Testis (tissue), 3 donors: ENCODE measurements around the gene SHISAL1. TPM values are rescaled to one million over a fixed set of nuclear protein-coding genes. Genes with fewer than 3 reads are reported as not detected.

Experiments used
- DNase-seq: peaks from one replicate; pipeline ENCODE4 v3.0.0-alpha.2; 2019
- H3K27ac ChIP-seq, 2 donors: fragments of 200-600 bp; sonication (generic); one replicate each; pipeline ENCODE4 v1.5.1; 2019
- H3K27me3 ChIP-seq: fragments of 200-600 bp; sonication (generic); one replicate; pipeline ENCODE4 v1.5.1; 2019
- H3K36me3 ChIP-seq: fragments of 200-600 bp; sonication (generic); one replicate; pipeline ENCODE4 v1.5.1; 2017; ENCODE audit warnings: low read depth; ENCODE audit errors: missing control alignments
- H3K4me1 ChIP-seq: fragments of 200-600 bp; sonication (generic); one replicate; pipeline ENCODE4 v1.5.1; 2019
- H3K4me3 ChIP-seq, 2 donors: fragments of 200-600 bp; sonication (generic); one replicate each; pipeline ENCODE4 v1.5.1; 2017 to 2019
- H3K9me3 ChIP-seq: fragments of 200-600 bp; sonication (generic); one replicate; pipeline ENCODE4 v1.5.1; 2017
- CTCF ChIP-seq, 3 experiments: fragments of 450-650 bp in 2 of 3; fragments of 200-600 bp in 1 of 3; sonication (generic) in 1 of 3; IDR thresholded peaks; one replicate each; pipeline ENCODE4 v1.5.1; 2016 to 2019; ENCODE audit warnings: antibody characterized with exemption in 3 of 3, mild to moderate bottlenecking in 2 of 3, moderate library complexity in 1 of 3
- POLR2A ChIP-seq: fragments of 450-650 bp; IDR thresholded peaks from one replicate; pipeline ENCODE4 v1.6.1; 2017; ENCODE audit warnings: antibody characterized with exemption, mild to moderate bottlenecking, moderate library complexity
- WGBS, 2 donors: methylation state at CpG; one replicate each; pipeline ENCODE4 v1.1.5; 2018; 5-methylcytosine and 5-hydroxymethylcytosine counted together
- intact Hi-C: fragments of 100-400 bp; cut with DNase I; formaldehyde crosslinking; loops from one replicate; pipeline ENCODE4 v1.15.1; 2023; ENCODE audit warnings: low total_unique reads
- polyA plus RNA-seq: library from polyadenylated mRNA; stranded (reverse); fragments of 350-450 nt; fragmentation: Illumina TruSeq; extraction: RNeasy Lipid Tissue Mini Kit (QIAGEN cat#74804); gene quantifications from one replicate; pipeline ENCODE4 v1.2.3, GENCODE V29; 2014; ENCODE audit warnings: low read depth, low replicate concordance; ENCODE audit not compliant: insufficient read depth
- total RNA-seq, 2 donors: library from RNA; depleted of rRNA; stranded (reverse); fragments of >200 nt; gene quantifications; one replicate each; pipeline ENCODE4 v1.2.3, GENCODE V29; 2016

SHISAL1 gene
- total and polyA plus RNA-seq, 3 donors from 2014 or later, result 3.0 to 3.9 (median 3.1) TPM

GRCh38 chr22:44271732-44272400 lies 40.9 kb downstream of the SHISAL1 start:
- Histone ChIP-seq H3K36me3 (no peaks in the 10 kb centered on the region), H3K4me3 (no peak overlapping the region)
- no peak for DNase-seq

GRCh38 chr22:44271010-44271500 lies 41.7 kb downstream of the SHISAL1 start:
- H3K27ac ChIP-seq, result no peak overlapping the region
- no peaks in the 10 kb centered on the region for H3K36me3 ChIP-seq
- H3K4me3 ChIP-seq, result no peak overlapping the region
- no peaks in the 10 kb centered on the region for H3K4me1 ChIP-seq
- intact Hi-C loops, result no loop called here
- H3K9me3 ChIP-seq, result no peaks in the 10 kb centered on the region
- H3K27me3 ChIP-seq, result no peaks in the 10 kb centered on the region
- TF ChIP-seq POLR2A (no peak), CTCF (IDR thresholded peaks at IDR 0.05) (no peak)
- DNase-seq, result no peak

More at GRCh38 chr22:44271732-44272400, 40.9 kb downstream of the SHISAL1 start:
- 92 to 95% methylated on average over 11 of the region's 11 CpGs for WGBS, 2 donors
- TF ChIP-seq CTCF (IDR thresholded peaks at IDR 0.05) (no peak), POLR2A (no peak)
- H3K4me1 ChIP-seq, result no peaks in the 10 kb centered on the region
- H3K27me3 ChIP-seq, result no peaks in the 10 kb centered on the region
- H3K27ac ChIP-seq, result no peak overlapping the region
- no peaks in the 10 kb centered on the region for H3K9me3 ChIP-seq
- intact Hi-C loops, result no loop called here

- 78 to 85% methylated on average over 5 to 9 of the region's 9 CpGs for WGBS, 2 donors
- DNase-seq, result no peak
- no peaks in the 10 kb centered on the region for H3K4me1 ChIP-seq
These were observed 42.2 kb downstream of the SHISAL1 start for GRCh38 chr22:44270556-44270880.

GRCh38 chr22:44269757-44270555 lies 42.8 kb downstream of the SHISAL1 start:
- no peak for DNase-seq
- no peaks in the 10 kb centered on the region for H3K4me1 ChIP-seq
- no peak overlapping the region for H3K27ac ChIP-seq
- H3K9me3 ChIP-seq, result no peaks in the 10 kb centered on the region
- H3K36me3 ChIP-seq, result no peaks in the 10 kb centered on the region
- TF ChIP-seq CTCF (IDR thresholded peaks at IDR 0.05) (no peak), POLR2A (no peak)
- intact Hi-C loops, result no loop called here
- no peak overlapping the region for H3K4me3 ChIP-seq
- no peaks in the 10 kb centered on the region for H3K27me3 ChIP-seq
- 86 to 90% methylated on average over 17 of the region's 17 CpGs for WGBS, 2 donors

More at GRCh38 chr22:44270556-44270880, 42.2 kb downstream of the SHISAL1 start:
- no peaks in the 10 kb centered on the region for H3K36me3 ChIP-seq
- no peak overlapping the region for H3K4me3 ChIP-seq
- intact Hi-C loops, result no loop called here
- no peaks in the 10 kb centered on the region for H3K9me3 ChIP-seq
- no peaks in the 10 kb centered on the region for H3K27me3 ChIP-seq
- no peak for TF ChIP-seq POLR2A
- no peak for TF ChIP-seq CTCF (IDR thresholded peaks at IDR 0.05)
- H3K27ac ChIP-seq, result no peak overlapping the region
